Neural cell (in vitro differentiated cells): ENCODE data around the gene HDAC4. TPM values are rescaled to one million over a fixed set of nuclear protein-coding genes. Genes with fewer than 3 reads are reported as not detected.

Source experiments
- H2AFZ ChIP-seq: fragments of 200-600, 300-800 bp; sonication (generic), shearing (Covaris generic); 2 replicates; pipeline ENCODE4 v1.6.0; 2014; ENCODE audit warnings: low read depth, mild to moderate bottlenecking, antibody characterized with exemption, low read length, moderate library complexity
- H3F3A ChIP-seq: fragments of 200-600 bp; shearing (Covaris generic); 2 replicates; pipeline ENCODE4 v1.6.1; 2016; ENCODE audit warnings: mild to moderate bottlenecking, moderate library complexity, mixed read lengths, antibody characterized with exemption, low read length; ENCODE audit not compliant: insufficient read depth, poor library complexity, severe bottlenecking
- H3K27ac ChIP-seq: fragments of 200-600, 300-800 bp; sonication (generic), shearing (Covaris generic); 2 replicates; pipeline ENCODE4 v1.5.1; 2014; ENCODE audit warnings: mild to moderate bottlenecking, low read length, moderate library complexity
- H3K27me3 ChIP-seq: fragments of 300-800, 200-600 bp; sonication (generic), shearing (Covaris generic); 2 replicates; pipeline ENCODE4 v1.6.0; 2014; ENCODE audit warnings: mild to moderate bottlenecking, low read depth, low read length, moderate library complexity; ENCODE audit not compliant: insufficient read depth
- H3K36me3 ChIP-seq: fragments of 300-800, 200-600 bp; sonication (generic), shearing (Covaris generic); 2 replicates; pipeline ENCODE4 v1.5.1; 2014; ENCODE audit warnings: mild to moderate bottlenecking, antibody characterized with exemption, low read length, moderate library complexity; ENCODE audit not compliant: insufficient read depth
- H3K4me2 ChIP-seq: fragments of 300-800, 200-600 bp; sonication (generic), shearing (Covaris generic); 2 replicates; pipeline ENCODE4 v1.6.0; 2014; ENCODE audit warnings: mild to moderate bottlenecking, low read length
- H3K4me3 ChIP-seq: fragments of 300-800, 200-600 bp; sonication (generic), shearing (Covaris generic); 2 replicates; pipeline ENCODE4 v1.5.1; 2014; ENCODE audit warnings: mild to moderate bottlenecking, low read length, moderate library complexity
- H3K79me2 ChIP-seq: fragments of 200-600 bp; shearing (Covaris generic); replicated peaks from 2 replicates; pipeline ENCODE4 v1.6.0; 2014; ENCODE audit warnings: mild to moderate bottlenecking, low read length, moderate library complexity; ENCODE audit not compliant: insufficient read depth
- H3K9ac ChIP-seq: fragments of 300-800, 200-600 bp; sonication (generic), shearing (Covaris generic); 2 replicates; pipeline ENCODE4 v1.6.1; 2016; ENCODE audit warnings: mild to moderate bottlenecking, low read length, mixed read lengths
- H3K9me2 ChIP-seq: fragments of 200-600 bp; shearing (Covaris generic); 2 replicates; pipeline ENCODE4 v1.6.1; 2016; ENCODE audit warnings: mild to moderate bottlenecking, low read length, mixed read lengths; ENCODE audit not compliant: insufficient read depth
- H3K9me3 ChIP-seq: fragments of 200-600, 300-800 bp; sonication (generic), shearing (Covaris generic); 2 replicates; pipeline ENCODE4 v1.6.1; 2016; ENCODE audit warnings: mild to moderate bottlenecking, mixed run types, low read length, moderate library complexity, mixed read lengths
- H4K20me1 ChIP-seq: fragments of 200-600 bp; shearing (Covaris generic); 2 replicates; pipeline ENCODE4 v1.6.1; 2016; ENCODE audit warnings: mild to moderate bottlenecking, mixed run types; ENCODE audit not compliant: insufficient read depth
- CTCF ChIP-seq: fragments of 450-650 bp; IDR thresholded peaks from 2 replicates; pipeline ENCODE4 v1.5.1; 2014; ENCODE audit warnings: antibody characterized with exemption, mild to moderate bottlenecking, moderate library complexity; ENCODE audit not compliant: poor library complexity, severe bottlenecking
- EP300 ChIP-seq: fragments of 450-650 bp; conservative IDR thresholded peaks from 2 replicates; pipeline ENCODE4 v1.6.1; 2014; ENCODE audit warnings: antibody characterized with exemption, mild to moderate bottlenecking, moderate library complexity; ENCODE audit not compliant: poor library complexity, severe bottlenecking
- EZH2 ChIP-seq: fragments of 200-600, 300-800 bp; shearing (Covaris generic), sonication (generic); IDR thresholded peaks from 2 replicates; pipeline ENCODE4 v1.6.1; 2014; ENCODE audit warnings: antibody characterized with exemption, low read length, borderline replicate concordance, mild to moderate bottlenecking; ENCODE audit not compliant: insufficient read depth, poor library complexity, severe bottlenecking
- MXI1 ChIP-seq: fragments of 450-650 bp; conservative IDR thresholded peaks from 2 replicates; pipeline ENCODE4 v1.6.1; 2014; ENCODE audit warnings: antibody characterized with exemption, mild to moderate bottlenecking; ENCODE audit not compliant: poor library complexity, severe bottlenecking
- POLR2AphosphoS5 ChIP-seq: IDR thresholded peaks from 2 replicates; pipeline ENCODE4 v1.6.1; 2012
- RAD21 ChIP-seq: fragments of 450-650 bp; conservative IDR thresholded peaks from 2 replicates; pipeline ENCODE4 v1.6.1; 2014; ENCODE audit warnings: antibody characterized with exemption, mild to moderate bottlenecking, moderate library complexity
- REST ChIP-seq: IDR thresholded peaks from 2 replicates; pipeline ENCODE4 v1.6.1; 2012; ENCODE audit warnings: borderline replicate concordance
- SMC3 ChIP-seq: fragments of 450-650 bp; conservative IDR thresholded peaks from 2 replicates; pipeline ENCODE4 v1.6.1; 2014; ENCODE audit warnings: antibody characterized with exemption, mild to moderate bottlenecking, moderate library complexity; ENCODE audit not compliant: poor library complexity
- TAF1 ChIP-seq: IDR thresholded peaks from 2 replicates; pipeline ENCODE4 v1.6.1; 2012; ENCODE audit warnings: low read depth
- polyA plus RNA-seq: library from polyadenylated mRNA; depleted of rRNA; stranded (reverse); fragments of >200 nt; gene quantifications from 2 replicates; pipeline ENCODE4 v1.2.3, GENCODE V29; 2014

Gene HDAC4
- polyA plus RNA-seq, 1 donor from 2014 or later = 3.4 TPM

- H2AFZ ChIP-seq = no peak overlapping the region
- H3K27ac ChIP-seq = no peak overlapping the region
- H3K9me2 ChIP-seq = no peaks in the 10 kb centered on the region
- no peak for TF ChIP-seq POLR2AphosphoS5
- no peak for TF ChIP-seq EP300
- no peak for TF ChIP-seq SMC3
- no peak for TF ChIP-seq TAF1
- TF ChIP-seq MXI1 = no peak
- no peak for TF ChIP-seq RAD21
- no peak for TF ChIP-seq EZH2
- TF ChIP-seq CTCF = no peak
- no peak for TF ChIP-seq REST
- no peaks in the 10 kb centered on the region for H4K20me1 ChIP-seq
- H3K79me2 ChIP-seq = no peaks in the 10 kb centered on the region
- H3F3A ChIP-seq = no peaks in the 10 kb centered on the region
- no peak overlapping the region for H3K9ac ChIP-seq
- H3K4me3 ChIP-seq = no peak overlapping the region
- H3K36me3 ChIP-seq = no peaks in the 10 kb centered on the region
- H3K9me3 ChIP-seq = no peaks in the 10 kb centered on the region
- no peaks in the 10 kb centered on the region for H3K27me3 ChIP-seq
- H3K4me2 ChIP-seq = no peak overlapping the region
Observed at GRCh38 chr2:239436669-239437335, 36.0 kb upstream of the HDAC4 start.

- Histone ChIP-seq H3K9me3 (no peaks in the 10 kb centered on the region), H3K79me2 (no peaks in the 10 kb centered on the region), H3K4me3 (no peak overlapping the region), H3K4me2 (no peak overlapping the region), H3F3A (no peaks in the 10 kb centered on the region), H3K27me3 (no peaks in the 10 kb centered on the region), H3K9ac (no peak overlapping the region), H4K20me1 (no peaks in the 10 kb centered on the region), H3K36me3 (no peaks in the 10 kb centered on the region), H3K9me2 (no peaks in the 10 kb centered on the region), H3K27ac (no peak overlapping the region), H2AFZ (no peak overlapping the region)
- TF ChIP-seq EP300 (no peak), TAF1 (no peak), RAD21 (no peak), CTCF (no peak), POLR2AphosphoS5 (no peak), SMC3 (no peak), REST (no peak), MXI1 (no peak), EZH2 (no peak)
Observed at GRCh38 chr2:239436076-239436475, 35.3 kb upstream of the HDAC4 start.
